Measurements from ENCODE around the gene C11orf24. TPM values are rescaled to one million over a fixed set of nuclear protein-coding genes. Genes with fewer than 3 reads are reported as not detected.

Gene C11orf24
- polyA plus RNA-seq, 2 of the 4 experiments (the other 2 are of a cell fraction): 29.4 to 43.8 TPM

GRCh38 chr11:68282141-68282860, 10.5 kb upstream of the C11orf24 start:
- no peak for FAIRE-seq
- ChIA-PET CTCF (interaction anchor here (0.6 to 9.2 kb wide), 4 partner anchors 12 to 101 kb away, joined by 3 to 78 read pairs (median 4); no protein-coding TSS in a partner anchor), POLR2A (no interaction called here)
- H3K4me2 ChIP-seq: no peak overlapping the region
- H3K9me3 ChIP-seq: no peaks in the 10 kb centered on the region
- no peak for DNase-seq (ENCODE audit: low read depth in 1 of 2, low spot score in 1 of 2)
- no peak overlapping the region for H3K4me3 ChIP-seq
- H3K27ac ChIP-seq: no peak overlapping the region
- WGBS (ENCODE audit: missing lambda C conversion rate): 63% methylated on average over 15 of the region's 15 CpGs
- H3K4me1 ChIP-seq: no peaks in the 10 kb centered on the region
- ATAC-seq: no peak; a peak in 1 of 6 replicates
- TF ChIP-seq ZNF302 (CRISPR knock-in tag; IDR thresholded peaks at IDR 0.05) (no peak), EHF (CRISPR knock-in tag; IDR thresholded peaks at IDR 0.05) (no peak), CHD4 (IDR thresholded peaks at IDR 0.05; ENCODE audit: borderline replicate concordance) (no peak), TP53 (CRISPR knock-in tag; IDR thresholded peaks at IDR 0.05) (no peak), JUNB (IDR thresholded peaks at IDR 0.05) (no peak), BHLHE40 (IDR thresholded peaks at IDR 0.05; ENCODE audit: low read depth, low read length) (no peak)
- TF ChIP-seq, protein P1, sequence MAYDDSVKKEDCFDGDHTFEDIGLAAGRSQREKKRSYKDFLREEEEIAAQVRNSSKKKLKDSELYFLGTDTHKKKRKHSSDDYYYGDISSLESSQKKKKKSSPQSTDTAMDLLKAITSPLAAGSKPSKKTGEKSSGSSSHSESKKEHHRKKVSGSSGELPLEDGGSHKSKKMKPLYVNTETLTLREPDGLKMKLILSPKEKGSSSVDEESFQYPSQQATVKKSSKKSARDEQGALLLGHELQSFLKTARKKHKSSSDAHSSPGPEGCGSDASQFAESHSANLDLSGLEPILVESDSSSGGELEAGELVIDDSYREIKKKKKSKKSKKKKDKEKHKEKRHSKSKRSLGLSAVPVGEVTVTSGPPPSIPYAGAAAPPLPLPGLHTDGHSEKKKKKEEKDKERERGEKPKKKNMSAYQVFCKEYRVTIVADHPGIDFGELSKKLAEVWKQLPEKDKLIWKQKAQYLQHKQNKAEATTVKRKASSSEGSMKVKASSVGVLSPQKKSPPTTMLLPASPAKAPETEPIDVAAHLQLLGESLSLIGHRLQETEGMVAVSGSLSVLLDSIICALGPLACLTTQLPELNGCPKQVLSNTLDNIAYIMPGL (CRISPR knock-in tag; IDR thresholded peaks at IDR 0.05; ENCODE audit: borderline replicate concordance): no peak

- FAIRE-seq: no peak
- 80% methylated on average over 5 of the region's 5 CpGs for WGBS (ENCODE audit: missing lambda C conversion rate)
- ATAC-seq: no peak
- CTCF ChIA-PET: interaction anchor here (0.6 to 5.6 kb wide), 5 partner anchors 8 to 684 kb away, joined by 3 to 46 read pairs (median 5); partner anchors contain the start of gene C11orf24
- Histone ChIP-seq H3K4me1 (peaks cover 11% of the 10 kb centered on the region; the same call in 2 of the 3 replicates), H3K4me2 (no peak overlapping the region), H3K9me3 (no peaks in the 10 kb centered on the region), H3K27ac (no peak overlapping the region), H3K4me3 (no peak overlapping the region)
- TF ChIP-seq MYC (IDR thresholded peaks at IDR 0.05; ENCODE audit: borderline replicate concordance, low read length) (no peak), RARB (CRISPR knock-in tag; IDR thresholded peaks at IDR 0.05) (no peak), GATA3 (IDR thresholded peaks at IDR 0.05; ENCODE audit: borderline replicate concordance) (no peak), REST (IDR thresholded peaks at IDR 0.05) (no peak), TFCP2L1 (CRISPR knock-in tag; IDR thresholded peaks at IDR 0.05) (no peak), MAFK (IDR thresholded peaks at IDR 0.05; ENCODE audit: partially characterized antibody) (no peak), USF2 (IDR thresholded peaks at IDR 0.05) (no peak), ZC3H11A (IDR thresholded peaks at IDR 0.05) (no peak), HDAC2 (IDR thresholded peaks at IDR 0.05) (no peak), ATOH8 (CRISPR knock-in tag; IDR thresholded peaks at IDR 0.05; ENCODE audit: low read depth) (no peak), KDM5A (IDR thresholded peaks at IDR 0.05) (no peak), EP300 (IDR thresholded peaks at IDR 0.05) (no peak), MAZ (IDR thresholded peaks at IDR 0.05; ENCODE audit: borderline replicate concordance, low read depth, low read length) (no peak), CHD4 (IDR thresholded peaks at IDR 0.05; ENCODE audit: borderline replicate concordance) (no peak), JUNB (IDR thresholded peaks at IDR 0.05) (no peak), ESRRA (IDR thresholded peaks at IDR 0.05; ENCODE audit: borderline replicate concordance, low read length) (no peak), HEYL (CRISPR knock-in tag; IDR thresholded peaks at IDR 0.05) (no peak), NFE2L2 (conservative IDR thresholded peaks at IDR 0.05; ENCODE audit: low read length) (no peak)
- TF ChIP-seq, protein P2, sequence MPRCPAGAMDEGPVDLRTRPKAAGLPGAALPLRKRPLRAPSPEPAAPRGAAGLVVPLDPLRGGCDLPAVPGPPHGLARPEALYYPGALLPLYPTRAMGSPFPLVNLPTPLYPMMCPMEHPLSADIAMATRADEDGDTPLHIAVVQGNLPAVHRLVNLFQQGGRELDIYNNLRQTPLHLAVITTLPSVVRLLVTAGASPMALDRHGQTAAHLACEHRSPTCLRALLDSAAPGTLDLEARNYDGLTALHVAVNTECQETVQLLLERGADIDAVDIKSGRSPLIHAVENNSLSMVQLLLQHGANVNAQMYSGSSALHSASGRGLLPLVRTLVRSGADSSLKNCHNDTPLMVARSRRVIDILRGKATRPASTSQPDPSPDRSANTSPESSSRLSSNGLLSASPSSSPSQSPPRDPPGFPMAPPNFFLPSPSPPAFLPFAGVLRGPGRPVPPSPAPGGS (IDR thresholded peaks at IDR 0.05): no peak
- TF ChIP-seq, protein P3, sequence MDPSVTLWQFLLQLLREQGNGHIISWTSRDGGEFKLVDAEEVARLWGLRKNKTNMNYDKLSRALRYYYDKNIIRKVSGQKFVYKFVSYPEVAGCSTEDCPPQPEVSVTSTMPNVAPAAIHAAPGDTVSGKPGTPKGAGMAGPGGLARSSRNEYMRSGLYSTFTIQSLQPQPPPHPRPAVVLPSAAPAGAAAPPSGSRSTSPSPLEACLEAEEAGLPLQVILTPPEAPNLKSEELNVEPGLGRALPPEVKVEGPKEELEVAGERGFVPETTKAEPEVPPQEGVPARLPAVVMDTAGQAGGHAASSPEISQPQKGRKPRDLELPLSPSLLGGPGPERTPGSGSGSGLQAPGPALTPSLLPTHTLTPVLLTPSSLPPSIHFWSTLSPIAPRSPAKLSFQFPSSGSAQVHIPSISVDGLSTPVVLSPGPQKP (IDR thresholded peaks at IDR 0.05; ENCODE audit: low read depth, low read length): no peak
- DNase-seq (ENCODE audit: low read depth in 1 of 2, low spot score in 1 of 2): no peak
- POLR2A ChIA-PET: no interaction called here
These were observed 7.9 kb upstream of the C11orf24 start for GRCh38 chr11:68279676-68280075.
